GM18502 (cell line): Measurements from ENCODE around the gene IQCH.
"Not testable (repeated sequence)": the region's sequence is repeated elsewhere in the genome, so short reads cannot be mapped to it uniquely, and the experiment has no call there.

Experiments used
- ATAC-seq: cut with Tn5 transposase; IDR thresholded peaks from one replicate; pipeline ENCODE4 v1.9.1; 2021; ENCODE audit warnings: mild to moderate bottlenecking; ENCODE audit not compliant: unreplicated experiment, poor library complexity

The IQCH gene

DNA sequence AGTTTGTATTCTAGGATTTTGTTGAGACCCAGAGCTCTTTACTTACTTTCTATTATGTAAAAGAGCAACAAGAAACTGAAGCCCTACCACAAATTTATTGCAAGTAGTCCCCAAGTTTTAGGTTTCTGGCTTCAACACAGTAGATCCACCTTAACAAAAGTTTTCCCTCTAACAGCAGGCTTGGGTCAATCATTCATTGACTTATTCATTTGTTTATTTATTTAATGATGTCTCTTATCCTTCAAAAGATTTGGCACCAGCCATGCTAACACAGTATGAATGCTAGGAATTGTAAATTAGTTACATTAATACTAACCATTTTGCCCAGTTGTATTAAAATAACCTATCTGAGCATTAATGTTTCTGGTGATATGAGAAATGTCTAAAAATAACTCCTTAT, 88.6 kb downstream of the IQCH start:
- ATAC-seq = no peak

DNA sequence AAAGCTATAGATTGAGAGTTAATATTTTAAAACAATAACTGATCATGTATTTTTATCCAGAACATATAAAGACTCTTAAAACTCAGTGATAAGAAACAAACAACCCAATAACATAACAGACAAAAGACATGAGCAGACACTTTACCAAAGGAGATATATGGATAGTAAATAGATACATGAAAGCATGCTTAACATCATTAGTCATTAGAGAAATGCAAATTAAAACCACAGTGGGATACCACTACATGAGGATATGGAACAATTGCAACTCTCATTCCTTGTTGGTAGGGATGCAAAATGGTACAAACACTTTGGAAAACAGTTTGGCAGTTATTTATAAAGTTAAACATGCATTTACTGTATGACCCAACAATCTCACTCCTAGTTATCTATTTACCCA, 95.0 kb downstream of the IQCH start:
- no peak for ATAC-seq

- ATAC-seq = no peak
These were observed 95.5 kb downstream of the IQCH start for GRCh38 chr15:67350042-67350441.

DNA sequence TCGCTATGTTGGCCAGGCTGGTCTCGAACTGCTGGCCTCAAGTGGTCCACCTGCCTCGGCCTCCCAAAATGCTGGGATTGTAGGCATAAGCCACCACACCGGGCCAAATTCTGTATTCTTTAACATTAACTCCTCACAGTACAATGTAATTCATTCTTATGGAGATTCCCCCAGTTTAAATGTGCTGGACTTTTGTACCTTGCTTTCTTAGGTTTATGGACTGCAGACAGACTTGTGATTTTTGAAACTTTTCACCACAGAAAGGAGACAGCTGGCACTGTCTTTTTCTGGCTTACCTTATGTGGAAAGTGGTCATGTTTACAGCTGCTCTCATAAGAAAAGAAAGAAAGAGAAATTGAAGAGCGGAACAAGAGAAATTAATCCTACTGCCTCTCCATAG, 103.8 kb downstream of the IQCH start:
- ATAC-seq = no peak

DNA sequence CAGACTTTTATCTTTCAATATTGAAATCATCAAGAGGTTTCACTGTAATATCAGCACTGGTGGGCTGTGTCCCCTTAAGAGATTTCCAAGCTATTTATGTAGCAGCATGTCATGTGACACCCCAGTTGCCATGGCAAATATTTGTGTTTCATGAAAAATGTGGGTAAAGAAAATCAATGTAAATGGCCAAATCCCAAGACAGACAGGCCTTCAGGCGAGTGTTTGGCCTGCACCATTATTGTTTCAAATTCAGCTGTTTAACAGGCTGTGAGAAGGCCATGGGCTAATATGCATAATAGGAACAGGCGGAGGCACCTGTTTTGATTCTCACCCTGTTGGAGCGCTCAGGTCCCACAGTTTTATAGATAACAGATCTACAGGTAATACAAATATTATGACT, 104.2 kb downstream of the IQCH start:
- ATAC-seq = no peak

DNA sequence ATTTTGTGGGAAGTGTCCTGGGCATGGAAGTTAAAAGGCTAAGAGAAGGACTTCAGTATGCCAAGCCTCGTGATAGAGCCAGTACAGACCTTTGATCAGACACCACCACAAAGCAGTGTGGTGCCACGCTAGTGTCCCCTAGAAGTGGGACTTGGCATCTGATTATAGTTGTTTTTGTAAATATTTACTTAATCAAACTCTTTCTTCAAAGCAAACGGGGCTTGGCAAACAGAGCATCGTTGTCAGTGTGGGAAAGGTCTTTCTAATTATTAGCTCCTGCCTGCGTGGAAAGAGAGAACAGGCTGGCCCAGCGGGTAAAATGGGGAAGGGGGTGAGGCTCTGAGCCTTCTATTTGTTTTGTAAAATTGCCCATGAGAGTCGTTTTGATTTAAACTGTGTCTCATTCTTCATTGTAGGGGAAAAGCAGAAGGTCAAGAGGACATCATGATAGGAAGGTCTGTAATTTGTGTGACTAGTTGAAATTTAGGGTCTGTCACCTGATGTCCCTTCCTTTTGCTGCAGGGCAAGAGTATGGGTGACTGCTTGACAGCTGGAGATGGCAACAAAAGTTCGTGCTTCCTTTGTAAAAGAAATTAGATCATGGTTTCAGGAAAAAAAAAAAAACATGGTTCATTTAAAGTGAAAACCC, 105.0 kb downstream of the IQCH start:
- no peak for ATAC-seq

DNA sequence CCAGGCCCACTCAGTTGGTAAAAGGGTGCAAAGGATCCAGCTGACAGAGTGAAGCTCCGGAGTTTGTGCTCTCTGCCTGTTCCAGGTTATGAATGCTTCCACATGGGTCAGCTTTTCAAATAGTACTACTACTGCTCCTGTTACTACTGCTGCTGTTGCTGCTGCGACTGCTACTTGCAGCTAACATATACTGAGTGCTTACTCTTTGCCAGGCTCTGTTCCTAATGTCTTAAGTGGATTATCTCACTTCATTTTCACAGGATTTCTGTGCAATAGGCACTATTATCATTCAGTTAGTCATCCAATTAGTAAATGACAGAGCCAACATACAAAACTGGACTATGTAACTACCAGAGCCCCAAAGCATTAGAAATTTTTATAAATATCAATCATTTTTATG, 106.5 kb downstream of the IQCH start:
- ATAC-seq = no peak

DNA sequence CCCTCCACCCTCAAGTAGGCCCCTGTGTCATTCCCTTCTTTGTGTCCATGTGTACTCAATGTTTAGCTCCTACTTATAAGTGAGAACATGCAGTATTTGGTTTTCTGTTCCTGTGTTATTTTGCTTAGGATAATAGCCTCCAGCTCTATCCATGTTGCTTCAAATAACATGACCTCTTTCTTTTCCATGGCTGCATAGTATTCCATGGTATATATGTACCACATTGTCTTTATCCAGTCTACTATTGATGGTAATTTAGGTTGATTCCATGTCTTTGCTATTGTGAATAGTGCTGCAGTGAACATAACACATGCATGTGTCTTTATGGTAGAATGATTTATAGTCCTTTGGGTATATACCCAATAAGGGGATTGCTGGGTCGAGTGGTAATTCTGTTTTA, 109.1 kb downstream of the IQCH start:
- ATAC-seq = not testable (repeated sequence)

GRCh38 chr15:67365994-67366393, 111.4 kb downstream of the IQCH start:
- ATAC-seq = no peak

DNA sequence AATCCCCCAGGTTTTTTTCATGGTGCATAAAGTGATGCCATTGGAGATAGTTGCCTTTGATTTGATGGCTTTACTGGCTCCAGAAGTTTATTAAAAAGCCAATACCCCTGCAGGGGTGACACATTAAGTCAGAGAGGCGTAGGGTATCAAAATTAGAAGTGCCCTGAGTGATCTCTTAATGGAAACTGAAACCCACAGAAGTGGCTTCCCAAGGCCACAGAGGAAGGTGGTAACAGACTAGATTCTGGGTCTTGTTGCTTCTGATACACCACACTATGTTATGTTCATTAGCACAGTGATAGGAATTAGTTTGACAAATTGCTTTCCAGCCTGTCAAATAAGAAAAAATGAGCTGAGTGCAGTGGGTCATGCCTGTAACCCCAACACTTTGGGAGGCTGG, 112.3 kb downstream of the IQCH start:
- ATAC-seq = no peak

DNA sequence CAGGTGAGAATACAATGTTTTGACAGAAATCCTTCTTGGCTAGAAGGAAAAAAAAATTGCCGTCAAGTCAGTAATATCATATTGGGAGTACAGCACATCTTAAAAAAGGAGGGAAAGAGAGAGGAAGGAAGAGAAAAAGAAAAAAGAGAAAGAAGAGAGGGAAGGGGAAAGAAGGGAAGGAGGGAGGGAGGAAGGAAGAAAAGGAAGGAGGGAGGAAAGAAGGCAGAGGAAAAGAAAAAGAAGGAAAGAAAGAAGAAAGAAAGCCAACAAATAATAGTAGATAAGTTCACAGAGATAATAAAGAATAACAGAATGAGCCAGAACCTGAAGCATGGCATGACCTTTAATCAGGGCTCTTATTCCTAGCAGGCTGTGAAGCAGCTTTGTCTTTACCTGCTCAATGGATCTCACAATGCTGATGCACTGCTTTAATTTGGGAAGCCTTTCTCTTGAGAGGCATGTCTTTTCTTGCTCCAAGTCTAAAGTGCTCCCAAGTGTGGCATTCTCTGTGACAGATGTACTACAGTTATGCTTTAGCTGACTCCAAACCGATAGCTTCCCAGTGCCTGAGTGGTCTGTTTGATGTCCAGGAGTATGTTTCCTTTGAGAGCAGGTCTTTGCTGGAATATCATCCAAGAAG, 114.9 kb downstream of the IQCH start:
- ATAC-seq = no peak

DNA sequence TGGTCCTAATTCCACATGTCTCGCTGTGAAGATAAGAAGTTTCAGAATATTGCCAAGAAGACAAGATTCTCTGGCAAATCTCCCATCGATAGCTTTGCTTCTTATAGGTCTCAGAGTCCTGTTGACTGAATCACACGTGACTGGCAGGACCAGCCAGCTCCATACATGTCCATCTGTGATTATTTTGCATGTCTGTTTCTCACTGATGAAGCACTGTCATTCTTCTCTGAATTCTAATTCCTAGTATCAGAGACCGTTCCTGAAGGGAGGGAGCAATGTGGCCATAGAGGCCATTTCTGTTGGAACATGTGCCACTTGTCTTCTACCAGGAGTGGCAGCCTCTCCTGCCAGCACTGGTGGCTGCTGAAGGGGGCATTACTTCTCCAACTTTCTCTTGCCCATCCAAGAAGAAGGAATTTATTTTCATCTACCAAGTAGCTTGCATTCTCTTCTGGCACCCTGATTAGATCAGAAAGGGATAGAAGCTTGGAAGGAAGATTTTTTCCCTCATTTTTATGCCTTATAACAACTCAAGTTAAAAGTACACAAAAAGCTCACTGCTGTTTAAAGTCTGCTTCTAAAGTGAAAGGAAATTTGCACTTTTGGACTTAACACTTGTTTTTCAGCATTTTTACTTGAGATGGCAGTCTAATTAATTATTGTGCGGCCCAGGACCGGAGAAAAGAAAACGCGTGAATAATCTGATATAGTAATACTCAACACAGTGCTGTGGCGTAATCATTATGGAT, 115.8 kb downstream of the IQCH start:
- ATAC-seq = no peak

DNA sequence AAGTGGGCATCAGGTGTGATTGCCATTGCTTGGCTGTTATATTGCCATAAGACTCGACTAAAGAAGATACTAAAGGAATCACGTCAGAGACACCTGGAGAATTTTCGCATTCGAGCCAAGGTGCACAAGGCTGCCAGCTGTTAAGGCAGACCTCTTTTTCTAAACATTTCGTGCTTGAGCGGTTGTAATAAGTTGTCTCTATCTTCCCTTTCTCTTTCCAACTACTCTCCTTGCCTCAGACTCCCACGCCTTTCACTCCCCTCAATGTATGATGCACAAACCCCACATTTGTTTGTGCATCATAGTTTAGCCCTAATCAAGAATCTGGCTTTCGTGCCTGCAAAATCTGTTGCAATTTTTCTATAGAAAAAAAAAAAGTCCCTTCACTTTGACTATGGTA, 118.0 kb downstream of the IQCH start:
- ATAC-seq = no peak

DNA sequence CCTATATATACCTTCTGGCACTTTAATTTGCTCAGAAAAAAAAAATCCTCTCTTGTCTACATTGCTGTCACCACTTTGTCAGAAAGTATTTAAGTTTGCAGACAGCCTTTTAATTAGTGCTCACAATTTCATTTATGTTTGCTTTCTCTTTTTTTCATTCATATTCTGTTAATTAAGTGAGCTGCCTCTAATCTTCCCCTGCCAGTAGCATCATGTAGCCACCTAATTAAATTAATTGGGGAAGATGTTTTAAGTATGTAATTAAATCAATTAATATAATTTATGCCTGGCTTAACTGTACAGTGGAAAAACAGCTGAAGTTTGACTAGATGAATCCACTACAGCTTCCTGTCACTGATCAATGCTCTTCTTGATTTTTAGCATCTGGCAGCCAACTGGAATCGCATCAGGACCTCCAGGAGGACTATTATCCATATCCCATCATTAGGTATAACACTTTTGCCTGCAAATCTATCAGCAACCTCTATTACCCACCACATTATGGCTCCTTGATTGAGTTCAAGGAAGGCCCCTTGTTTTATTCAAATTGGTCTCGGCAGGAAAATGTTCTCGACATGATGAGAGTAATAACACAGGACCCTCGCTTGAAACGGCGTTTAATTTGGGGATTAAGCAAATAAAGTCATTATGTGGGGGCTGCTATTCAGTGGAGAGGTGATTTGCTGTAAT, 118.5 kb downstream of the IQCH start:
- no peak for ATAC-seq

DNA sequence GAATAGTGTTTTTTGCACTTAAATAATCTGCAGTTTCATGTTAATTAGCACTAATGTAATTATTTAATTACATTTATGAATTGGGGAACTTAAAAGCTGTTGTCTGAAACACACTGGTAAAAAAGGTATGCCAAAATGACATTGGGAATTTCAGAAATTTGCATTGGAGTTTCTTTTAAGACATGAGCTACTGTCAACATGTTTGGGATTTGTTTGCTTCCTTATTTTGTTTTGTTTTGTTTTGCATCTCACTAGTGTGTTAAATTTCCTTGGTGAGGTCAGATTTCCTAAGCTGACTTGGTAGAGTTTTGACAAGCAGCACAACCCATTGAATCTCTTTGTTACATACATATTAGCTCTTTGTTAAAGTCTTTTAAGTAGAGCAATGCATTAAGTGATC, 119.4 kb downstream of the IQCH start:
- no peak for ATAC-seq

DNA sequence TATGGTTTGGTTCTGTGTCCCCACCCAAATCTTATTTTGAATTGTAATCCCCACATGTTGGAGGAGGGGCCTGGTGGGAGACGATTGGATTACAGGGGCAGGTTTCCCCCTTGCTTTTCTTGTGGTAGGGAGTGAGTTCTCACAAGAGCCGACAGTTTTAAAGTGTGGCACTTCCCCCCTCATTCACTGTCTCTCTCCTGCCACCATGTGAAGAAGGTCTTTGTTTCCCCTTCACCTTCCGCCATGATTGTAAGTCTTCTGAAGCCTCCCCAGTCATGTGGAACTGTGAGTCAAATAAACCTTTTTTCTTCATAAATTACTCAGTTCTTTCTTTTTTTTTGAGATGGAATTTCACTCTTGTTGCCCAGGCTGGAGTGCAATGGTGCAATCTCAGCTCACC, 124.9 kb downstream of the IQCH start:
- ATAC-seq = no peak

DNA sequence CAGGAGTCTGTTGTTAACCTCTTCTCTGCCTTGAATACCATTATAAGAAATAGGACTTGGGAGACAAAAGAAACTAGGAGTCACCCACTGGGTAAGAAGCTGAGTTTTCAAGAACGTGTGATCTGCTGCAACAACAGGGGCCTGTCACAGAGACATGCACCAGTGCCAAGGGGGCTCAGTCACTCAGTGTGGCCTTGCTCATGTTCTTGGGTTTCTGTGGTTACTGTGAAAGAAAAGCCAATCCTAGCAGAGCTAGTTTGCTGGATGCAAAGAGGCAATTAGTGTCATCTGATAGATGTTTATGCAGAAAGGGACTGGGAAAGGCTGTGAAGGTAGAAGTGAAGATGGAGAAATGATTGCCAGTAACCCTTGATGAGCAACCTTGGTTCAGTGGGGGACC, 126.3 kb downstream of the IQCH start:
- ATAC-seq = no peak

- ATAC-seq = no peak
These were observed 126.9 kb downstream of the IQCH start for GRCh38 chr15:67381416-67382045.

DNA sequence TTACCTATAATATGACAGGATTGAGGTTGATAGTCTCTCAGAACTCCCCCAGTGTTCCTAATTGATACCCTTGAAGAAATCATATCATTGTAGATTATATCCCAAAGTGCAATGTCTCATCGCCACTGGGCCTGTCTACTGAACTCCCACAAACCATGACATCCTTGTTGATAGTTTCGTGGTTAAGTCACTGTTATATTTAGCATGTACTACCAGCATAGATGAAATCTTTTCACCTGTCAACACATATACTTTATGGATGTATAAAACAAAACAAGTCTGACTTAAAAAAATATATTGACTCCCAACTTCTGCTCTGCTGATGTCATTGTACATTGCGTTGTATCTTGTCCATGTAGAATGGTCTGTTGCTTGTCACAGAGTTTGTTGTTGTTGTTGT, 128.1 kb downstream of the IQCH start:
- no peak for ATAC-seq

- no peak for ATAC-seq
These were observed 129.3 kb downstream of the IQCH start for GRCh38 chr15:67383899-67384298.

GRCh38 chr15:67384761-67385160, 130.2 kb downstream of the IQCH start:
- ATAC-seq = no peak
